M059J (cell line): ENCODE results near the gene ARPC4. TPM values are rescaled to one million over a fixed set of nuclear protein-coding genes. Genes with fewer than 3 reads are reported as not detected.

ENCODE experiments used
- DNase-seq: peaks from one replicate; pipeline ENCODE4 v3.0.0-alpha.2; 2012; ENCODE audit warnings: low read depth
- total RNA-seq: library from RNA; depleted of rRNA; stranded (reverse); fragments of >200 nt; shearing (Covaris generic); gene quantifications from 2 replicates; pipeline ENCODE4 v1.2.3, GENCODE V29; 2014; rRNA removed

ARPC4 gene
- 155 and 190 TPM in 2 replicates for total RNA-seq

DNA sequence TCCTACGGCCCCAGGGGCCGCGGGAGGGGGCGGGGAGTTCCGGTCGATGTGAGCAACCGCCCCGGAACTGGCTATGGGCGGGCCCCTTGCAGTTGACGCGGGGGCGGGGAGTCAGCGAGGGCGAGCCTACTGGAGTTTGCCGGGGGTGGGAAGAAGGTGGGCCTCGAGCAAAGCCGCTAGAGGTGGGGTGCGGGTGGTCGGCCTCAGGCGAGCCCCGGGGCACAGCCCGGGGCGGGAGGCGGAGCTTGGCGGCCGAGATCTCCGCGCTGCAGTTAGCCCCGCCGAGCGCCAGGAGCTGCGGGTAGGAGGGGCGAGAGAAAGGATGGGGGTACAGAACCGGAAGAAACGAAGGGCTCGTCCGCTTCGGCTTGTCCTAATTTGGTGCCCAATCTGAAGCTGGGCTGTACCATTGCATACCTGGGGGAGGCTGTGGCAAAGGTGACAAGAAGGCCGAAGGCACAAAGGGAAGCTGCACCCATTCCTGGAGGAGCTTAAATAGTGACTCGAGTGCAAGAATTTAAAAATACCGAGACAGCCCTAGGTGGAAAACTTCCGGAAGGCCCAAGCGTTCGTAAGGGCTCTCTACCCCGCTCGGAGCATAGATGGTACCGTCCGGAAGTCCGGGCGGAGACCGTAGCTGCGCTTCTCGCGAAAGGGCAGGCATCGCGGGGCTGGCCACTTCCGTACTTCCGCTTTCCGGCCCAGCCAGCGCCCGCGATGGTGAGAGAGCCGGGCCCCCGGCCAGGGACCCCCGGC, at the start of gene ARPC4, which contains the start of gene TADA3:
Gene ARPC4, plus strand, starts transcription at position 678 of the 756 bp plus-strand sequence. Its CDS starts 40 bp downstream, at position 718.
Gene TADA3, minus strand, starts transcription at position 69 of the 756 bp plus-strand sequence. CDS start 1,007 bp downstream, outside the sequence.
- DNase-seq: peak; percentile 88

DNA sequence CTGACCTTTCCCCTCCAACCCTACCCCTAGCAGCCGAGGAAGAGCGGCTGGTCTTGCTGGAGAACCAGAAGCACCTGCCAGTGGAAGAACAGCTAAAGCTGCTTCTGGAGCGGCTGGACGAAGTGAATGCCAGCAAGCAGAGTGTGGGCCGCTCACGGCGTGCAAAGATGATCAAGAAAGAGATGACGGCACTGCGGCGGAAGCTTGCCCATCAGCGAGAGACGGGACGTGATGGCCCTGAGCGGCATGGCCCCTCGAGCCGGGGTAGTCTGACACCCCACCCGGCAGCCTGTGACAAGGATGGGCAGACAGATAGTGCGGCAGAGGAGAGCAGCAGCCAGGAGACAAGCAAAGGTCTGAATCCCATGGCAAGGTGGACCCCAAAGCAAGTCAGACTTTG, 49.3 kb upstream of the ARPC4 start:
- DNase-seq: no peak

DNA sequence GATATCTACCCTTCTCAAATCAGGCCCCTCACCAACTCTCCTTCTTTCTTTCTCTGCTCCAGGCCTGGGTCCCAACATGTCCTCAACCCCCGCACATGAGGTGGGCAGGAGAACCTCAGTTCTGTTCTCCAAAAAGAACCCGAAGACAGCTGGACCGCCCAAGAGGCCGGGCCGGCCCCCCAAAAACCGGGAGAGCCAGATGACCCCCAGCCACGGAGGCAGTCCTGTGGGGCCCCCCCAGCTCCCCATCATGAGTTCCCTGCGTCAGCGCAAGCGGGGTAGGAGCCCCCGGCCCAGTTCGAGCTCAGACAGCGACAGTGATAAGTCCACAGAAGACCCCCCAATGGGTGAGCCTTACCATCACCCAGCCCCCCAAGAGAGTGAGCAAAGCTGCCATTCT, 48.7 kb upstream of the ARPC4 start:
- no peak for DNase-seq

DNA sequence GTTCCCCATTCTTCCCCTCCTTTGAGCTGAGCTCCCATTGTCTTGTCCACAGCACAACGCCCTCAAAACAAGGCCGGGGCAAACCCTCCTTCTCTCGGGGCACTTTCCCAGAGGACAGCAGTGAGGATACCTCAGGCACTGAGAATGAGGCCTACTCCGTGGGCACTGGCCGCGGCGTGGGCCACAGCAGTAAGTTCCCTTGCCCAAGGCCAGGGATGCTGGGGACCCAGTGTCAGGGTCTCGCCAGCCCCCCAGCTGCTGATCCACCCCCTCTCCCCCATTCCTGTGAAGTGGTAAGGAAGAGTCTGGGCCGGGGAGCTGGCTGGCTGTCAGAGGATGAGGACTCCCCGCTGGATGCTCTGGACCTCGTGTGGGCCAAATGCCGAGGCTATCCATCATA, 47.4 kb upstream of the ARPC4 start:
- no peak for DNase-seq

DNA sequence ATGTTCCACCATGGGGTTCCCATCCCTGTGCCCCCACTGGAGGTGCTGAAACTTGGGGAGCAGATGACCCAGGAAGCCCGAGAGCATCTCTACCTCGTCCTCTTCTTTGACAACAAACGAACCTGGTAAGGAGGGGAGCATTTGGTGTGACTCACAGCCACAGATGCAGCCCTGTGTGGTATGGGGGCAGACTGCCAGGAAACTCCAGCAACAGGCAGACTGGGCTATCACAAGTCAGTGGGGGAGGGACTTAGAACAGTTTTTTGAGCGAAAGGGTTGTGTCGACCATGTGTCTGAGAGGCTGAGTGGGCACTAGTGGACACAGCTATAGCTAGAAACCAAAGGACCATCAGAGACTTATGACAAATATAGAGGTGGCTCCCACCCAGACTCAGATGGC, 46.6 kb upstream of the ARPC4 start:
- DNase-seq: peak; percentile 69

DNA sequence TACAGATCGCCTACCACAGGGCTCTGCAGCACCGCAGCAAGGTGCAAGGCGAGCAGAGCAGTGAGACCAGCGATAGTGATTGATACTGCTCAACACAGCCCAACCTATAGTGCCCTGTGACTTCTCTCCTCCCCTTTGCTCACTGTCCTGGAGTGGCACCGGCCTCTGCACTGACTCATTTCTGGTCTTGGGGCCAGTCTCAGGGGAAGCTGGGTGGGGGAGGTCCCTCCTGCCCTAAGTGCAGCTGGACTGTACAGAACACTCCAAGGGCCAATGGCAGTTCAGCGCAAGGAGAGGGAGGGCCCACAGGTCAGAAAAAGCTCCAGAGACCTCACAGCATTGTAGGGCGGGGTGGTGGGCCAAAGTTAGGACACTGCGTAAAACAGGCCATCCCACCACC, 45.6 kb upstream of the ARPC4 start:
- peak; percentile 60 for DNase-seq

DNA sequence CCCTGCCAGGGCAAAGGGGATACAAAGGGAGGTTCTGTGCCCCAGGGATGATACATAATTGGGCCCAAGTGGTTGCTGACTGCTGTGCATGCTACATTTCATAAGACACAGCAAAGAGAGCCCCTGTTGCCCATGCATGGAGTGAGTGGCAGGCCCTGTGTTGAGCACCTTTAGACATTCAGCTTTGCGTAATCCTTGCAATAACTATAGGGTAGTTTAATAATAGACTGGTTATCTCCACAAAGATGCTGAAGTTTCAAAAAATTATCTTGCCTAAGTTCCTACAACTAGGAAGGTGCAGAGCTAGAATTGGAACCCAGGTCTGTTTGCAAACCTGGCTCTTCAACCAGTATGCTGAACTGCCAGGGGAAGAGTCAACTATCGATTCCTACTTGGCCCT, 44.9 kb upstream of the ARPC4 start:
- DNase-seq: no peak

DNA sequence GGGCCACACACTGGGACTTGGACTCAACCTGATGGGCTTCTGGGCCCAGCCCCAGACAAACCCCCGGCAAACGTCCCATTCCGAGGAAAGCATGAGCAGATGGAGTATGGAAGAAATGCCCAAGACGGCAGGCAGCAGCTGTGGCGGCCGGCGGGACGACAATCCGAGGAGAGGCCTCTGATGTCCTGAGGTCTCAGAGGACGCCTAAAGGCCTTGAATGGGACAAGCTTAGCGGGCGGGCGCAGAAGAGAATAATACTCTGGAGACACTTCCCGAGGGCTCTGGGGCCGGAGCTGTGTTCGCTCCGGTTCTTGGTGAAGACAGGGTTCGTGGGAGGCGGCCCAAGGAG, 43.6 kb upstream of the ARPC4 start:
- no peak for DNase-seq

DNA sequence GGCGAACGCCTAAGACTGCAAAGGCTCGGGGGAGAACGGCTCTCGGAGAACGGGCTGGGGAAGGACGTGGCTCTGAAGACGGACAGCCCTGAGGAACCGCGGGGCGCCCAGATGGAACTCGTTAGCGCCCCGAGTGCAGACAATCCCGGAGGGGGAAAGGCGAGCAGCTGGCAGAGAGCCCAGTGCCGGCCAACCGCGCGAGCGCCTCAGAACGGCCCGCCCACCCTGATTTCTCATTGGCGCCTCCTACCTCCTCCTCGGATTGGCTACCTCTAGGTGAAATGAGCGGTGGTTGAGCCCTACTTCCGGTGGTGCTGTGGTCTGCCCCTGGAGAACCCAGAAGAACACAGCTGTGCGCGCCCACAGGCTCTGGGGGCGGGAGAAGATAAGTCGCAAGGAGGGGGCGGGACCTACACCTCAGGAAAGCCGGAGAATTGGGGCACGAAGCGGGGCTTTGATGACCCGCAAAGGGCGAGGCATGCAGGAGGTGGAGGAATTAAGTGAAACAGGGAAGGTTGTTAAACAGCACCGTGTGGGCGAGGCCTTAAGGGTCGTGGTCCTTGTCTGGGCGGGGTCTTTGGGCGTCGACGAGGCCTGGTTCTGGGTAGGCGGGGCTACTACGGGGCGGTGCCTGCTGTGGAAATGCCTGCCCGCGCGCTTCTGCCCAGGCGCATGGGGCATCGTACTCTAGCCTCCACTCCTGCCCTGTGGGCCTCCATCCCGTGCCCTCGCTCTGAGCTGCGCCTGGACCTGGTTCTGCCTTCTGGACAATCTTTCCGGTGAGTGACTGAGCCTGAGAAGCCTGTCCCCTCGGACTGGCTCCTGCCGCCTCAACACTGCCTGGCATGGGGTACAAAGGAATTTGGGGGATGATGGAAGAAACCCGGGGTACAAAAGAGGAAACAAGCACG, 43.0 kb upstream of the ARPC4 start, which contains the start of gene OGG1:
Gene OGG1, plus strand, starts transcription at position 308 of the 911 bp plus-strand sequence. Its CDS starts 335 bp downstream, at position 643.
- DNase-seq: peak; percentile 97

DNA sequence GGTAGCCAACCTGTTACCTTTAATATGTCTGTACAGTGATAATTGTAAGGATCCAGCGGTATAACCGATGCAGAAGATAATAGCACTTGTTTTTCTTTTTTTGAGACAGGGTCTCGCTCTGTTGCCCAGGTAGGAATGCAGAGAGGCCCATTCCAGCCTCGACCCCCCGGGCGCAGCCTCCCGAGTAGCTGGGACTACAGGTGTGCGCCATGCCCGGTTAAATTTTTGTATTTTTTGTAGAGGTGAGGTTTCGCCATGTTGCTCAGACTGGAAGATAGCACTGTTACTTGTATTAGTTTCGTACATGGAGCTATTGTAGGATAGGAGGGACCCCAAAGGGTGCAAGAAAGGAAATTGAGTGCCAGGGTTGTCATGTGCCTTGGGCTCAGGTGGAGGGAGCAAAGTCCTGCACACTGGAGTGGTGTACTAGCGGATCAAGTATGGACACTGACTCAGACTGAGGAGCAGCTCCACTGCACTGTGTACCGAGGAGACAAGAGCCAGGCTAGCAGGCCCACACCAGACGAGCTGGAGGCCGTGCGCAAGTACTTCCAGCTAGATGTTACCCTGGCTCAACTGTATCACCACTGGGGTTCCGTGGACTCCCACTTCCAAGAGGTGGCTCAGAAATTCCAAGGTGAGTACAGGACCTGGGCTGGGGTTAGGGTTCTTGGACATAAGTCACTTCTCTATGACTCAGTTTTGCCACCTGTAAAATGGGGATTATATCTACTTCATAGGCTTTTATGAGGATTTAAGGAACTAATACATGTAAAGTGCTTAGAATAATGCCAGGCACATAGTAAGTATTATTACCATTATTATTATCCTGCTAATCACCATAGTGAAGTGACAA, 42.1 kb upstream of the ARPC4 start:
- peak; percentile 22 for DNase-seq

DNA sequence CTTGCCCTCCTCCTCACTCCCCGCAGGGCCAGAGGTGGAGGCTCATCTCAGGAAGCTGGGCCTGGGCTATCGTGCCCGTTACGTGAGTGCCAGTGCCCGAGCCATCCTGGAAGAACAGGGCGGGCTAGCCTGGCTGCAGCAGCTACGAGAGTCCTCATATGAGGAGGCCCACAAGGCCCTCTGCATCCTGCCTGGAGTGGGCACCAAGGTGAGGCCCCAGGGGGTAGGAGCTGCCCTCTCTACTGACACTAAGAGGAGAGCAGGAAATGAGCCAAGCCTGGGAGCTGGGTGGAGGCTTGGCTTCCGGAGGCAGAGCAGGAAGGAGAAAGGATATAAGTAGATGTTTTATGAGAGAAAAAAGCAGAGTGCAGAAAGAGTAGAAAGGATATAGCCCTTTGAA, 38.2 kb upstream of the ARPC4 start:
- DNase-seq: no peak

DNA sequence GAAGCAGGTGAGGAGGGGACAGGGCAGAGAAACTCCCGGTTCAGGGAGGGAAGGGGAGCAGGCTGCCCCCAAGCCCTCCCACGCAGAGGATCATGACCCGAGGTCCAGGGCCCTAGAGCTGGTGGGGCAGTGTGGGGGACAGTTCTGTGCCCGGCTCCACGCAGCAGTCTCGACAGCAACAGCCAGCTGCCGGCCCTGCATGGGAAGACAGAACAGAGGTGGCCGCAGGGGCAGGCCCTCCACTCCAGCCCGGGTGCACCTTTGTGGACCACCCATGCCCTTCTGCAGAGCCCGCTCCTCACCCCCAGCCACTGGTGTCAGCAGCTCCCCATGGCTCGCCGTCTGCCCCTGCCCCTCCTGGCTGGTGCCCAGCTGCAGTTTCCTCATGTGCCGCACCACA, 35.5 kb upstream of the ARPC4 start:
- no peak for DNase-seq

DNA sequence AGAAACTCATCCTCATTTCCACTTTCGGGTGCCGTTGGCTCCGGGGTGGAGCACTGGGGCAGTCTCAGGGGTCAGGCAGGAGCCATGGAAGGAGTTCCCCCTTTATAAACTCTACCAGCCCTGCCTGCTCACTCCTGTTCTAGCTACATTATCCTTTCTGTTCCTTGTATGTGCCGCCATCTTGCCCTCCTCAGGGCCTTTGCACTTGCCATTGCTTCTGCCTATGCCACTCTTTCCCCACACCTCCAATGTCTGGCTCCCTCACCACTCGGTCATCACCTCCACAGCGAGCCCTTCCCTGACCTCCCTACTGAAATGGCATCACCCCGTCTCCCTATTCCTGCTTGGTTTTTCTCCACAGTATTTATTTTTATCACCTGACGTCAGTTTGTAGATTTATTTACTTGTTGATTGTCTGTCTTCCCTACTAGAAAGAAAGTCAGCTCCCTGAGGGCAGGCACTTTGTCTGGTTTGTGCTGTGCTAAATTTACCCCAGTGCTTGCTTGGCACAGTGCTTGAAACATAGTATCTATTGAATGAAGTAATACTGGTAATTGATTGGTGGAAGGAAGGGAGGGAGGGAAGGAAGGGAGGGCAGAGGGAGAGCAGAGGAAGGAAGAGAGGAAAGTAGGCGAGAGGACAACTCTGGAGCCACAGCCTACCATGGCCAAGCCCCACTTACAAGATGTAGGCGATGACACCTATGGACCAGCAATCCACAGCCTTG, 31.9 kb upstream of the ARPC4 start:
- DNase-seq: no peak

DNA sequence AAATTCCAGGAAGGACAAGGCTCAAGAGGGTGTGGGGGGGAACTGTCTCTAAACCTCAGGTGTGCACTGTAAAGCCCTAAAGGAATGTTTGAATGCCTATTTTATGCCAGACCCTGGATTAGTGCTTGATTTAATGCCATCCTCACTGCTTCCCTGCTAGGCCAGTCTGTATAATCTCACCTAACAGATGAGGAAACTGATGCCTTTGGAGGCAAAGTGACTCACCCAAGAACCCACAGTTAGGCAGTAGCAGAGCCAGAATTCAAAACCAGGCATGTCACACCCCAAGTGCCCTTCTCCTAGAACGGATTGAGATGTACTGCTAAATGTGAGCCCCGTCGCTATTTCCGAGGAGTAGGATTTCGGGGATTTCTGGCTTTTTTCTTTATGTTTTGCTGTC, 31.0 kb upstream of the ARPC4 start:
- no peak for DNase-seq

DNA sequence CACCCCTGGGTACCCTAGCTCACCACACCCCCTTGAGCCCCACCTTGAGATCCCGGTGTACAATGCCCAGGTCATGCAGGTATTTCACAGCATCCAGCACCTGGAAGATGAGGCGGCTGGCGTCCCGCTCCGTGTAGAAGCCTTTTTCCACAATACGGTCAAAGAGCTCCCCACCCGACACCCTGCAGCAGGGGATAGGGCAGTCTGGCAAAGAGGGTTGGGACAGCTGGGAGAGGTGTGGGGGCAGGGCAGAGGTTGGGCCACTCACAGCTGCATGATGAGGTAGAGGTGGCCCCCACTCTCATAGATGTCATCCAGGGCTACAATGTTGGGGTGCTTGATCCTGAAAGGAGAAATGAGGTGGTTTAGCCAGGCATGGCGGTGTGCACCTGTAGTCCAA, 30.0 kb upstream of the ARPC4 start:
- no peak for DNase-seq

DNA sequence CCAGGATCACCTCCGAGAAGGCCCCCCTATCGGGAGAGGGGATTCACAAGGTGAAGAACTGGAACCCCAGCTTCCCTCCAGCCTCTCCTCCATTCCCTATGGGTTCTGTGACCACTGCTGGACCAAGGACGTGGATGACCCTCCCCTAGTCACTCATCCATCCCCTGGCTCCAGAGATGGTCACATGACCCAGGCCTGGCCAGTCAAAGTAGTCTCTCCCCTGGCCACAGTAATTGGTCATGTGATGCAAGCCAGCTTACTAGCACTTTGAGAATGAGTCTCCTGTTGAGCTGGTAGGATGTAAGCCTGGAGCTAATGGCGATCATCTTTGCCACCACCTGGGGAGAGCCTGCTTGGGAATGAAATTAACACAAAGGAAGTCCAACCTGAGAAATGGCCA, 27.0 kb upstream of the ARPC4 start:
- no peak for DNase-seq

DNA sequence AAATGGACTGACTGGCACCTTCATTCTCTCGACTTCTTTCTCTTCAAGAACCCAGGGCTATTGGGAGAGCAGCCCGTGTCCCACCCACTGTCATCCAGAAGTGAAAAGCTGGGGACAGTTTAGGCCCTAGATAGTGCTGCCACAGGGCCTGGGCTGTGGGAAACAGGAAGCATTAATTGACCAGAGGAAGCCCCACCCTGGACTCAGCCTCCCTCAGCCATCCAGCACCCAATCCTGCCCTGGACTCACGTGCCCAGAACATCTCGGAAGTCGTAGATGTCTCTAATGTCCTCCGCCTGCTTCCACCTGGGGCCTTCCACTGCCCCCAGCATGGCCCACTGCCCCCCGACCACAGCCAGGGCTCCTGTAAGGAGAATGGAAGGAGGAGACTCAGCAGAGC, 25.5 kb upstream of the ARPC4 start:
- no peak for DNase-seq

DNA sequence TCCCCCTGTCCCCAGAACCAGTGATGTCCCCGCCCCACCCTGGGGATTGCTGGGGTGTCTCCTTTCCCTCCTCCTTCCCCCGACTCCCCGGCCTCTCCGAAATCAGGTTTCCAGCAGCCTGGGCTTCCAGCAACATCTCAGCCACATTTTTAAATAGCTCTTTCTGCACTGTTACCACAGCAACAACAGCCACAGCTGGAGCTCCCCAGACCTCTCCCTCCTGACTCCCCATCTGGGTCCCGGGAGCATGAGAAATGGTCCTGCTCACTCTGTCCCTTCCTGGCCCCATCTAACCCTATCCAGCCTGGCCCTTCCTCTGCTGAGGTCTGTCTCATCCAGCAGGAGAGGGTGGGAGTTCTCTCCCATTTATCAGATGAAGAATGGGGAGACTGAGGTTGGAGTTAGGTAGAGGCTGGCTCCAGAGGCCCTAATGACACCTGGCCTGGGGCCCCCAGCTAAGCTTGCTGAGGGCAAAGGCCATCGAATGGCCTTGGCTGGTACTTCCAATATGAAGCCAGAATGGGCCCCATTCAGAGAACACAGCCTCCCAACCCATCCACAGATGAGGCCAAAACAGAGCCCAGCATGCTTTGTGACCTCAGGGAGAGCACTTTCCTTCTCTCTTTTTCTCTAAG, 24.6 kb upstream of the ARPC4 start:
- no peak for DNase-seq

DNA sequence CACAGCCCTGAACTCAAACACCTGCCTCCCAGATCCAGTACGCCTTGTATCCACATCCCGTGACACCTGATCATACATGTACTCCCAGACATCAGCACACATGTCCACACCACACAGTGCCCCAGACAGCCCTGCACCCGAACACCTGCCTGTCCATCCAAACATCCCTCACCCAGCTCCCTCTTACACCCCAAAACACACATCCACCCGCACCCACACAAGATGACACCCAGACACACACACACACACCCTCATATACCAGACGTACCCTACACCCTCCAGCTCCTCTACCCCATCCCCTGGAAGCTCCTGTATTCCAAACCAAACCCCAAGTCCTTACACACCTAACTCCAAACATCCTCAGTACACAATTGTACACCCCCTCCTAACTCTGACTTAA, 23.9 kb upstream of the ARPC4 start:
- DNase-seq: no peak

DNA sequence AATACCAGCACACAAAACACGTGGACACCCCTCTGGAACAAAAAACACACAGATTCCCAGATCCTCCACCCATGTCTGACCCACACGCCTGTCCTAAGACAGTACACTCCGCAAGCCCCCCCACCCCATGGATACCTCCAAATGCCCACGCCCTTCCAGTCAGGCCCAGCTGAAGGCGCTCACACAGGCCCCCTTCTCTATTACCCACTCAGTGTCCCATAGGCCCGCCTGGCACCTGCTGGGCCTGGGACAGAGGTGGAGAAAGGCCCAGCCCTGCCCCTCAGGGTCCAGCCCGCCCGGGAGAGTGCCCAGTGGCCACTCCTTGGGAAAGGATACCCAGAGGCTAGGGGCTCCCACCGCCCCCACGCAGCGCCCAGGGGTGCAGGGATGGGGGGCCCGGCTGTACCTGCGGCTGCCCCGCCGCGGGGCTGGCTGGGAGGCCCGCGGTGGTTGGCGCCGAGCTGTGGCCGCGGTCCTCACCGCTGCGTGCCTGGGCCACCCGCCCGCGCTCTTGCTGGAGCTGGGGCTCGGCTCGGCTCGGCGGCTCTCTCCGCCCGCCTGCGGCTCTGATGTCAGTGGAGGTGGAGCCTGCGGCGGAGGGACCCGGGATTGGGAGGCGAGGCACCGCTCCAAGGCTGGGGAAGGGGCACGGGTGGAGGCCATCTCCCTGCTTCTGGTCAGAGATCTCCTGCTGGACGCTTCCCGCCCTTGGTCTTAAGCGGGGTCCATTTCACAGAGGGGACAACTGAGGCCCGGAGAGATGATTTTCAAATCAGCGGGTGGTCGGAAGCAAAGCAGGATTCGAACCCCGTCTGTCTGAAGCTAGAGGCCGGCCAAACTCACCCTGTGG, 23.2 kb upstream of the ARPC4 start, which contains the start of gene CAMK1:
Gene CAMK1, minus strand, starts transcription at position 522 of the 850 bp plus-strand sequence. CDS start 2,198 bp downstream, outside the sequence.
- DNase-seq: peak; percentile 51
